Stimulated activated CD4-positive, alpha-beta T cell treated with anti-CD3 and anti-CD28 coated beads, TNF-alpha, amount 100 ng/mL, for 4 hours (primary cell): ENCODE data around the gene TRAF6.

Source experiments
- DNase-seq, 3 experiments: peaks; one replicate each; pipeline ENCODE4 v3.0.0-alpha.2; 2020; ENCODE audit warnings: low read depth in 3 of 3

Gene TRAF6

GRCh38 chr11:36458129-36458915, 51.8 kb downstream of the TRAF6 start:
- no peak for DNase-seq

GRCh38 chr11:36456156-36456555, 53.9 kb downstream of the TRAF6 start:
- DNase-seq = no peak

GRCh38 chr11:36455658-36456111, 54.4 kb downstream of the TRAF6 start:
- no peak for DNase-seq

- DNase-seq = no peak
Observed at GRCh38 chr11:36454941-36455631, 55.0 kb downstream of the TRAF6 start.

DNA sequence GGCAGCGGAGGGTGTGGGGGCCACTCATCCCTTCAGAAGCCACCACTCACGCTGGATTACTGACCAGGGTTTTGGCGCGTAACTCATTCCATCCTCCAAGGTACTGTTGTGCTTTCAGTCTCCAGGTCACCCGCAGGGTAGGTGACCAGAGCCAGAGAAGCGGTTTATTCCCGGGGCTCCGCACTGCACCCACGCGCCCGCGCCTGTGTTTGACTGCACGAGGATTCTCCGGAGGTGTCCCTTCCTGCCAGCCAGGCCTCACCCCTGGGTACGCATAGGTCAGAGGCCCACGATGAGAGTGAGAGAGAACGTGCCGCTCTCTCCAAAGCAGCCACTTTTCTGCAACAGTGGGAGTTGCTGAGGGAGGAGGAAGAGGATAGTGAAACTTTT, 55.5 kb downstream of the TRAF6 start:
- DNase-seq = no peak

DNA sequence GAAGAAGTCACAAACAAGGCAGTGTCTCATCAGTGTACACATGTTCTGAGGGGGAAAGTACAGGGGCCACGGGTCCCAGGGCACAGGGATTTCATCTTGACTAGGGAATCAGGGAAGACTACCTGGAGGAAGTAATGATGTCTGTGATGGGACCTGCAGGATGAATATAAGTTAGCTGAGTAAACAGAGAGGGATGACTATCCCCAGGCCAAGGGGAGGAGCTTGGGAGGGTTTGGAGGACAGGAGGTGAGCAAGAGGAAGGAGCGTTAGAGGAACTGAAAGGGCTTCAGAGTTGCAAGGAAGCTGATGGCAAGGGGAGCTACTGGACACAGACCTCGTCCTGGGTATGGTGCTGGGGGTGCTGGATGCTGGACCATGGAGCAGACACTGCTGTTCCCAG, 56.4 kb downstream of the TRAF6 start:
- no peak for DNase-seq

- DNase-seq = no peak
Observed at GRCh38 chr11:36452961-36453360, 57.1 kb downstream of the TRAF6 start.

DNA sequence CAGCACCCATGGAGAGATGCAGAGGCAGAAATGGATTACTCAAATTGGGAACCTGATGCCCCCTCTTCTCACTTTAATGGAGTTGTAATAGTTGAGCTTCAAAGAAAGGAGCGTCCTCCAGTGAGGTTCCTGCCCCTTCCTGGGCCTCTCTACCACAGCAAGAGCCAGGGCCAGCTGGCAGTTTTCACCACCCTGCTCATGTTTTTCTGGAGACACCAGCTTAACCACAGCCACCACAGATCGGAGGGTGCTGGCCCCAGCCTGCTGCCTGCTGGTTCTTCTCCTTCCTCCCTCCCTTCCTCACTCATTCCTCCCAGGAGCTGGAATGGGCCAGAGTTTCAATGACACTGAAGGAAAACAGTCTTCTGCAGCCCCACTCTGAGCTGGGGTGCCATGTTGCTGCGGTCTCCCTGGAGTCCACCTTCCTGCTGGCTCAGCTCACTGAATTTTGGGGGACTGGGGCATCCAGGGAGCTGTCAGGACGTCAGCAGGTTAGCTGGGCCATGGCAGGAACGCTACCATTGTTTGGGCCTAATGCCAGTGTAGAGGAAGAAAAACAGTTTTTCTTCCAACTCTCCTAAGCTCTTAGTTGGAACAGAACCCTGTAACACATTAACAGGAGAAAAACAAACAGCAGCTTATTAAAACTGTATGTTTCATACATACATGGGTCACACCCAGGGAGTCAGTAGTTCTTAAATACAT, 57.7 kb downstream of the TRAF6 start:
- no peak for DNase-seq

DNA sequence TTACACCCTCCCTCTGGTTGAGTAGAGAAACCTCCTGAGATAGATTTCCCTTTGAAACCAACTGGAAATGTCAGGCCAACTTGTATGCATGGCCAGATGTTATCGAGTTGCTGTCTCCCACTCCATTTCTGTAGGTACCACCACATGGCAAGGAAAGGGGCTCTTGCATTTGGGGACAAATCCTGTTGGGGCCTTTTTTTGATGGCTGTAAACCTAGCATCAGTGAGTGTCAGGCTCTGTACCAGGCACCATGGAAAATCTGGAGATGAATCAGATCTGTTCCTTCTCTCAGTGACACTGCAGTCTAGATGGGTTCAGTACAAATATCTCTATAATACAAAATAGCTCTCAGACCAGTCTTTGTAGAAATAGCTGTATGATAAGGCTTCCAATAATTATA, 58.4 kb downstream of the TRAF6 start:
- no peak for DNase-seq

DNA sequence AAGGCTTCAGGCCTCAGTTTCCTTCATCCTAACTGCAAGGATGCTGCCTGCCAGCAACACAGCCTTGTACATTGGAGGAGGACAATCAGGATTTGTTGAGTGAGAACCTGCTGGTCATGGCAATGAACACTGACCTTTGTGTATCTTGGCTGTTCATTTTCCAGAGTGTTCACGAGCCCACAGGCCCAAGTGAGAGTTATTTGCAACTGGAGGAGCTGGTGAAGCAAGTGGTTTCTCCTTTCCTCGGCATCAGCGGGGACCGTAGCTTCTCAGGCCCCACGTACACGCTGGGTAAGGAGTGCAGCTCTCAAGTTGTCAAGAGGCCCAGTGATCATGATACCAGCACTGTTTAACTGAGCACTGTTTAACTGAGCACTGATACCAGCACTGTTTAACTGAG, 59.0 kb downstream of the TRAF6 start:
- no peak for DNase-seq

- no peak for DNase-seq
Observed at GRCh38 chr11:36450110-36450572, 59.9 kb downstream of the TRAF6 start.

DNA sequence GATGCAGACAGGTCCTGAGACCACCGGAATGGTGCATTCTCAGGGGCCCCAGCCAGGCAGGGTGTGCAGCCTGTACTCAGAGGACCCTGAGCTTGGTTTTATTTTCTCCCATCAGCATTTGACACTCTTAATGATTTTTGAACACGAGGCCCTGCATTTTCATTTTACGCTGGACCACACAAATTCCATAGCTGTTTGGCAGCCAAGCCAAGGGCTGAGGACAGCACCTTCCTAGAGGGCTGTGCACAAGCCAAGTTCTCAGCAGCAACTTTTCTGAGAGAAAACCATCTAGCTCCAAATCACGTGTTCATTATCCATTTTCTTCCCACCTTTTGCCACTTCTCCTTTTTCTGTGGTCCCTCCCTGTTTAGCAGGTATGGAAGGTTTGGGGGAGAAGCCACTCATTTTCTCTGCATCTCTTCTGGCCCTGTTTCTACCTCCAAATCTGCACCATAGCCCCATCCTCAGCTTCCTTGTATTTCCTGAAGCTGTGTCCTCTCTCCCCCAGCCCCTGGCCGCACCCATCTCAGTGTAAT, 60.4 kb downstream of the TRAF6 start:
- no peak for DNase-seq

DNA sequence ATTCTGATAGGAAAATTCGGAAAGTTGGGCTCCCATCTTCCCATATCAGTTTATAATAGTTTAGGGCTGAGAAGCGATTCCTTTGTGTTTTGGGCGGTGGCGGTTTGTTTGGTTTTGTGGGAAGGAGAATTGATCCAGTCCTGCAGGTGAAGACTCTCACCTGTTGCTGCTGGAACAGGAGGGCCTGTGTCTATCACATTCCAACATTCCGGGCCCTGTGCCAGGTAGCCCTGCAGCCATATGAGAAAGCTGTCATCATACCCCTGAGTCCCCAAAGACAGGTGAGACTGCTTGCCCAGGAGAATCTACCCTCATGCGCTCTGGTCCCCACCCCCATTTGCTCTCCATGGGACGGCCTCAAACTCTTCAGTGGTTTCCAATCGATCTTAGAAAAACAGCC, 62.1 kb downstream of the TRAF6 start:
- DNase-seq = no peak

GRCh38 chr11:36447514-36447913, 62.6 kb downstream of the TRAF6 start:
- DNase-seq = no peak

DNA sequence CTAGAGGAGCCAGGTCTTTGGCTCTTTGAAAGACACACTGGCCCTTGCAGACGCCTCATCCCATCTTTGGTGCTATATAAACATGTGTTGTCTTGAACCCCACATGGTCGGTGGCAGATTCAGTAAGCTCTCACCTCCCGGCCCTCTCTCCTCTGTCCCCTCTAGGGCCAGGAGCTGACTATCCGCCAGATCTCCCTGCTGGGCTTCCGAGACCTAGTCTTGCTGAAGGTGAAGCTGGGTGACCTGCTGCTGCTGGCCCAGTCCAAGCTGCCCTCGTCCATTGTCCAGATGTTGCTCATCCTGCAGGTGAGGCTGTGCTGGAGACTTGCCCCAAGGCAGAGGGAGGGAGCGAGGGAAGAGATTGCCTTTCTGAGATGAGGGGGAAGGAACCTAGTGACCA, 63.9 kb downstream of the TRAF6 start:
- no peak for DNase-seq

- no peak for DNase-seq
Observed at GRCh38 chr11:36443661-36444060, 66.4 kb downstream of the TRAF6 start.

DNA sequence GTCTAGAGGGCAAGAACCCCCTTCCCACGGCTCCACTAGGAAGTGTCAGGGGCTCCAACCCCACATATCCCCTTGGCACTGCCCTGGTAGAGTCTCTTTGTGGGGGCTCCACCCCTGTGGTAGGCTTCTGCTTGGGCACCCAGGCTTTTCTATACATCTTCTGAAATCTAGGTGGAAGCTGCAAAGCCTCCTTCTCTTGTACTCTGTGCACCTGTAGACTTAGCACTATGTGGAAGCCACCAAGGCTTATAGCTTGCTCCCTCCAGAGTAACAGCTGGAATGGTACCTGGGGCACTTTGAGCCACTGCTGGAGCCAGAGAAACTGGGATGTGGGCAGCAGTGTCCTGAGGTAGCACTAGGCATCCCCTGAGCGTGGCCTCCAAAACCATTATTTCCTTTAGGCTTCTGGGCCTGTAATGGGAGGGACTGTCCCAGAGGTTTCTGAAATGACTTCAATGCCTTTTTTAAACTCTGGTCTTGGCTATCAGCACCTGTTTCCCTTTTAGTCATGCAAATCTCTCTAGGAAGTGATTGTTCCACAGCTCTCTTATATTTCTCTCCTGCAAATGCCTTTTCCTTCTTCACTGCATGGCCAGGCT, 68.4 kb downstream of the TRAF6 start:
- no peak for DNase-seq

- DNase-seq = no peak
Observed at GRCh38 chr11:36438126-36438525, 71.9 kb downstream of the TRAF6 start.

GRCh38 chr11:36437413-36437812, 72.7 kb downstream of the TRAF6 start:
- no peak for DNase-seq
